HepG2 (cell line): ENCODE data around the gene GRM6. TPM values are rescaled to one million over a fixed set of nuclear protein-coding genes. Genes with fewer than 3 reads are reported as not detected.

Experiments used
- ATF3 ChIP-seq: sonication (generic); formaldehyde crosslinking; IDR thresholded peaks from 2 replicates; pipeline ENCODE4 v1.4.0; 2020; ENCODE audit warnings: missing genetic modification reagents
- ATF5 ChIP-seq: sonication (generic); formaldehyde crosslinking; IDR thresholded peaks from 2 replicates; pipeline ENCODE4 v1.4.0; 2020; ENCODE audit warnings: mild to moderate bottlenecking, low read depth, missing genetic modification reagents
- BCL6 ChIP-seq: IDR thresholded peaks from 2 replicates; pipeline ENCODE4 v1.6.1; 2016; ENCODE audit warnings: missing genetic modification reagents, missing compliant biosample characterization
- CSRNP2 ChIP-seq: sonication (generic); formaldehyde crosslinking; conservative IDR thresholded peaks from 2 replicates; pipeline ENCODE4 v1.8.0; 2022; ENCODE audit warnings: low read depth, missing genetic modification reagents
- ERF ChIP-seq: IDR thresholded peaks from 2 replicates; pipeline ENCODE4 v1.6.1; 2018; ENCODE audit warnings: missing biosample characterization, missing genetic modification reagents
- FOXM1 ChIP-seq: sonication (generic); formaldehyde crosslinking; IDR thresholded peaks from 2 replicates; pipeline ENCODE4 v1.5.0; 2020; ENCODE audit warnings: missing genetic modification reagents
- GRHL1 ChIP-seq: sonication (generic); formaldehyde crosslinking; conservative IDR thresholded peaks from 2 replicates; pipeline ENCODE4 v1.8.0; 2022; ENCODE audit warnings: missing genetic modification reagents
- HMGXB4 ChIP-seq, 2 experiments: sonication (generic) in 1 of 2; formaldehyde crosslinking in 1 of 2; IDR thresholded peaks; 2 replicates each; pipeline versions ENCODE4 v1.4.0 to v1.6.1; 2018 to 2020; ENCODE audit warnings: missing genetic modification reagents in 2 of 2, borderline replicate concordance in 1 of 2, low read depth in 1 of 2, mild to moderate bottlenecking in 1 of 2, missing biosample characterization in 1 of 2
- KAT8 ChIP-seq: IDR thresholded peaks from 2 replicates; pipeline ENCODE4 v1.6.1; 2016; ENCODE audit warnings: missing genetic modification reagents, missing compliant biosample characterization
- MBD4 ChIP-seq: IDR thresholded peaks from 2 replicates; pipeline ENCODE4 v1.6.1; 2012; ENCODE audit warnings: low read length, inconsistent platforms, borderline replicate concordance
- PHF20 ChIP-seq: sonication (generic); formaldehyde crosslinking; IDR thresholded peaks from 2 replicates; pipeline ENCODE4 v1.5.0; 2020; ENCODE audit warnings: mild to moderate bottlenecking, missing genetic modification reagents
- SPEN ChIP-seq: sonication (generic); formaldehyde crosslinking; IDR thresholded peaks from 2 replicates; pipeline ENCODE4 v1.5.1; 2020; ENCODE audit warnings: low read depth, mild to moderate bottlenecking, missing genetic modification reagents
- TFDP1 ChIP-seq: IDR thresholded peaks from 2 replicates; pipeline ENCODE4 v1.6.1; 2016; ENCODE audit warnings: missing compliant biosample characterization, missing genetic modification reagents, borderline replicate concordance
- ZBTB39 ChIP-seq: sonication (generic); formaldehyde crosslinking; IDR thresholded peaks from 2 replicates; pipeline ENCODE4 v1.5.0; 2020; ENCODE audit warnings: missing genetic modification reagents
- ZNF710 ChIP-seq: sonication (generic); formaldehyde crosslinking; IDR thresholded peaks from 2 replicates; pipeline ENCODE4 v1.5.0; 2020; ENCODE audit warnings: mild to moderate bottlenecking, missing genetic modification reagents, borderline replicate concordance
- ZNF747 ChIP-seq: sonication (generic); formaldehyde crosslinking; IDR thresholded peaks from 2 replicates; pipeline ENCODE4 v1.8.1; 2023; ENCODE audit warnings: missing genetic modification reagents, mild to moderate bottlenecking, borderline replicate concordance
- polyA plus RNA-seq, 8 experiments: library from polyadenylated mRNA; depleted of rRNA in 3 of 8; stranded (reverse) in 7 of 8; unstranded in 1 of 8; fragments of >200 nt; fragmentation: Illumina TruSeq in 4 of 8; extraction: Trizol in 4 of 8; gene quantifications; 2 replicates each; pipeline versions ENCODE4 v1.2.1 to v1.2.3, GENCODE V29; 2011 to 2016; ENCODE audit warnings: low read depth in 4 of 8, missing spikeins in 1 of 8, mixed read lengths in 1 of 8; ENCODE audit not compliant: insufficient read depth in 1 of 8
- total RNA-seq, 5 experiments: library from RNA; depleted of rRNA; stranded (reverse); fragments of >200 nt; fragmentation: Illumina TruSeq; extraction: Trizol; gene quantifications; 2 replicates each; pipeline ENCODE4 v1.2.3, GENCODE V29; 2016; ENCODE audit warnings: low read depth in 1 of 5

GRM6 gene
- total and polyA plus RNA-seq, 2 of the 13 experiments (the other 11 are each of a cell fraction or from before 2014, with no cell fraction given): not detected

- TF ChIP-seq TFDP1 (CRISPR knock-in tag) (peak; percentile 14; the same call in 1 of the 2 replicates), GRHL1 (CRISPR knock-in tag) (no peak), KAT8 (CRISPR knock-in tag) (no peak; the same call in 1 of the 2 replicates), FOXM1 (CRISPR knock-in tag) (no peak), ZNF710 (CRISPR knock-in tag) (no peak; the same call in 1 of the 2 replicates), ZBTB39 (CRISPR knock-in tag) (no peak), CSRNP2 (CRISPR knock-in tag) (no peak), MBD4 (no peak), PHF20 (CRISPR knock-in tag) (no peak), ATF5 (no peak), ATF3 (no peak), HMGXB4 (CRISPR knock-in tag; IDR thresholded peaks at IDR 0.05; ENCODE audit: borderline replicate concordance in 1 of 2, low read depth in 1 of 2) (peak; percentile 23 to 38; a peak in 2 of 4 replicates), ERF (no peak), ZNF747 (CRISPR knock-in tag) (no peak), SPEN (peak; percentile 57; the same call in 1 of the 2 replicates), BCL6 (CRISPR knock-in tag) (no peak)
These were observed 28.5 kb upstream of the GRM6 start, which contains the start of gene ZNF879 (continued) for GRCh38 chr5:179023528-179024189.
